Spleen (tissue), 11 donors: Measurements from ENCODE around the gene ONECUT3. TPM values are rescaled to one million over a fixed set of nuclear protein-coding genes. Genes with fewer than 3 reads are reported as not detected.

Source experiments
- DNase-seq: peaks from one replicate; pipeline ENCODE4 v3.0.0-alpha.2; 2020
- H3K27ac ChIP-seq, 8 donors: fragments of 200-600 bp; sonication (generic) in 7 of 8; 1 replicate in 4 of 8; 2 replicates in 4 of 8; pipeline versions ENCODE4 v1.5.0 to v1.8.0; 2016 to 2021; ENCODE audit warnings: inconsistent platforms in 4 of 8, mild to moderate bottlenecking in 4 of 8, moderate library complexity in 1 of 8
- H3K27me3 ChIP-seq, 7 donors: fragments of 200-600 bp; sonication (generic) in 6 of 7; replicated peaks in 1 of 7; 1 replicate in 4 of 7; 2 replicates in 3 of 7; pipeline versions ENCODE4 v1.5.0 to v1.8.0; 2016 to 2021; ENCODE audit warnings: inconsistent platforms in 3 of 7, mild to moderate bottlenecking in 1 of 7
- H3K36me3 ChIP-seq, 6 donors: fragments of 200-600 bp; sonication (generic) in 5 of 6; 1 replicate in 4 of 6; 2 replicates in 2 of 6; pipeline versions ENCODE4 v1.5.0 to v1.8.0; 2016 to 2021; ENCODE audit warnings: inconsistent platforms in 2 of 6
- H3K4me1 ChIP-seq, 6 donors: fragments of 200-600 bp; sonication (generic) in 5 of 6; 1 replicate in 3 of 6; 2 replicates in 3 of 6; pipeline versions ENCODE4 v1.5.0 to v1.8.0; 2016 to 2021; ENCODE audit warnings: inconsistent platforms in 3 of 6
- H3K4me3 ChIP-seq, 8 donors: fragments of 200-600 bp; sonication (generic) in 7 of 8; 1 replicate in 4 of 8; 2 replicates in 4 of 8; pipeline versions ENCODE4 v1.5.0 to v1.8.0; 2016 to 2021; ENCODE audit warnings: inconsistent platforms in 4 of 8, mild to moderate bottlenecking in 4 of 8, moderate library complexity in 2 of 8
- H3K9me3 ChIP-seq, 8 donors: fragments of 200-600 bp; sonication (generic) in 7 of 8; 1 replicate in 4 of 8; 2 replicates in 4 of 8; pipeline versions ENCODE4 v1.5.0 to v1.8.0; 2016 to 2021; ENCODE audit warnings: inconsistent platforms in 4 of 8
- POLR2A ChIP-seq, 3 donors: fragments of 450-650 bp; IDR thresholded peaks; one replicate each; pipeline ENCODE4 v1.5.1; 2017; ENCODE audit warnings: antibody characterized with exemption in 3 of 3, mild to moderate bottlenecking in 1 of 3
- POLR2AphosphoS5 ChIP-seq, 3 donors: sonication (generic); formaldehyde crosslinking; IDR thresholded peaks; one replicate each; pipeline ENCODE4 v1.5.1; 2017; ENCODE audit warnings: antibody characterized with exemption in 3 of 3
- WGBS, 5 donors: extraction: QIAGEN DNeasy Blood & Tissue Kit in 3 of 5; methylation state at CpG; one replicate each; pipeline versions ENCODE4 v1.1.5 to v1.1.7; 2013 to 2018; 5-methylcytosine and 5-hydroxymethylcytosine counted together
- intact Hi-C: fragments of 100-400 bp; cut with DNase I; formaldehyde crosslinking; loops from one replicate; pipeline ENCODE4 v1.15.0; 2023; ENCODE audit warnings: low total_unique reads
- polyA plus RNA-seq, 3 donors: library from polyadenylated mRNA; stranded (reverse); fragments of 200-250 nt; gene quantifications; one replicate each; pipeline ENCODE4 v1.2.1, GENCODE V29; 2013
- total RNA-seq, 7 donors: library from RNA; depleted of rRNA in 3 of 7; stranded (reverse); fragments of >200 nt in 3 of 7; fragmentation: NEBNext Ultra II Directional in 4 of 7; extraction: Animal tissue kit (Norgen Biotek cat#: 25700) in 4 of 7; gene quantifications; one replicate each; pipeline versions ENCODE4 v1.1.0 to v1.2.1, GENCODE V29; 2016 to 2021
- TF ChIP-seq, protein P1 (sequence below), 11 experiments: fragments of 200-600 bp in 7 of 11; fragments of 450-650 bp in 4 of 11; sonication (generic) in 4 of 11; IDR thresholded peaks in 8 of 11; conservative IDR thresholded peaks in 3 of 11; 1 replicate in 7 of 11; 2 replicates in 4 of 11; pipeline versions ENCODE4 v1.4.0 to v1.8.0; 2016 to 2021; ENCODE audit warnings: antibody characterized with exemption in 11 of 11, inconsistent platforms in 4 of 11, mild to moderate bottlenecking in 1 of 11
- donor health status: healthy with polysubstance abuse.
- donor health status: DM: no; HTN: no; CAD: no; lungs with moderate emphysema.
- donor health status: DM: no; HTN: no; CAD: no.
- donor health status: Bipolar disorder and iron deficiency.
- donor health status: healthy.
- donor health status: DM: no; HTN: no; CAD: no.
- donor health status: DM: yes; HTN: yes; CAD: no.

Gene ONECUT3
- total and polyA plus RNA-seq, 10 donors, result not detected

DNA sequence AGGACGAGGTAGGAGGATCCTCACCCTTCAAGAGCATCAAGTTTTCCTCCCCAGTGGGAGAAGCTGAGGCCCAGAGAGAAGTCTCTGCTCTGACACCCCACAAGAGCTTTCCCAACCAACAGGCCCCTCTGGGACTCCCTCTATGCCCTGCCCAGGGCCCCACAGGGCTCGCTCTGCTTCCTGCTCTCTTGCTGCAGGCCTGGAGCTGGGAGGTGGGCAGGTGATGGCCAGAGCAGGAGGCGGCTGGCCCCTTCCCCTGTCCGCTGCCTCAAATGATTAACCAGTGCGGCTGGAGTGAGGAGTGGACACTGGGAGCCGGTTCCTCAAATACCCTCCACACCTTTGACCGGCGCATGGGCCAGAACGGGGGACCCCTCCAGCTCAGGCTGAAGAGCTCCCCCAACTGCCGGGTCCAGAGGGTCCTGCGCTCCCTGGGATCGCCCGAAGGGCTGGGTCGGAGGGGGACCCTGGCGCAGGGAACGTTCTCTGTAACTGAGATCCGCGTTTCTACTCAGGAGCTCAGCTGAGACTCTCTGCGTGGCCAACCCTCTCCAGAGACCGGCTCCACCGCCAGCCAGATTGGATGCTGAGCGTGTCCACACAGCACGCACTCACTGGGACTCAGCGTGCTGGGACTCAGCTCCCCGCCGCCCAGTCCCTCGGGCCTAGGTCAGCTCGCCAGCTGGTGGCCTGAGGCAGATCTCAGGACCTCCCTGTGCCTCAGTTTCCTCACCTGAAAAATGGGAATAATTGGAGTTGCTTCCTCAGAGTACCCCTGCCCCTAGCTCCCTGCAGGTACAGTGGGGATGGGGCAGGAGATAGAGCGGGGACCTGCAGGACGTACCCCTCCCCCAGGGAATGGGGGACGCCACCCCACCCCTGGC lies 6.7 kb upstream of the ONECUT3 start:
- no peaks in the 10 kb centered on the region for H3K36me3 ChIP-seq
- peaks cover 19 to 59% (median 31%) of the 10 kb centered on the region in 6 donors for H3K4me1 ChIP-seq
- WGBS, 5 donors, result 8 to 18% (median 9%) methylated on average over 18 to 31 of the region's 31 CpGs
- intact Hi-C loops, result no loop called here
- H3K27ac ChIP-seq, result no peak overlapping the region
- DNase-seq, result no peak
- H3K27me3 ChIP-seq, result peaks cover 35 to 100% (median 82%) of the 10 kb centered on the region in 7 donors
- no peak overlapping the region for H3K4me3 ChIP-seq
- TF ChIP-seq POLR2AphosphoS5 (IDR thresholded peaks at IDR 0.05), result no peak
- H3K9me3 ChIP-seq, result no peaks in the 10 kb centered on the region

DNA sequence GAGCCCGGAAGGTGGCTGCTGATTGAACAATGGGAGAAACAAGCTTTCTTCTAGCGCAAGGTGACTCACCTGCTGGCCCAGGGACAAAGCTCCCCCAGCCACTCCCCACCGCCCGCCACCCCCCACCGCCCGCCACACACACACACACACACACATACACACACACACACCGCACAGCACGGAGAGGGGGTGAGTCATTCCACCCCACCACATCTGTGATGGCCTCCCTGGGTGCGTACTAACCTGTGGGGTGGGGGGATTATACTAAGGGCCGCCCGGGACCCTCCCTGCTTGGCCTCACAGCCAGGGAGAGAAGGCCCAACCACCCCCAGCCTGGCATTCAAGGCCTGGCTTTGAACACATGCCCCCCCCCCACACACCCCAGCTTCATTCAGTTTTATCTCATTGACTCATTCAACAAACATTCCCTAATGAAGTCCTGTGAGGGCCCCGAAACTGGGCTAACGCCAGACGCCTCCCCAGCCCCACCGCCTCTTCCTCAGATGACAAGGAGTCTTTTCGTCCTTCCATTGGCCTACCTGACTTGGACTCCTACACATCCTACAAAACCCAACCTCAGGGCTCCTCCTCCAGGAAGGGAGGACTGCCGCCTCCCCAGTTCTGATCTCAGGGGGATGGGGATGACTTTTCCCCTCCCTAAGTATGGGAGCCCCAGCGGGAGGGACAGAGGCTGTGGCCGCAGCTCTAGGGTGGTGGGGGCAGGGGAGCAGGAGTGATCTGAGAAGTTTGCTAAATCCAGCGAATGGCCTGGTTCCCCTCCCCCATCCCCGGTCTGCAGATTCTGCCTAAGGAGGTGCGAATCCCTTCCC lies 5.8 kb upstream of the ONECUT3 start:
- DNase-seq, result no peak
- H3K4me1 ChIP-seq, result peaks cover 19 to 68% (median 35%) of the 10 kb centered on the region in 6 donors
- 7 to 14% (median 8%) methylated on average over 14 to 22 of the region's 22 CpGs for WGBS, 5 donors

DNA sequence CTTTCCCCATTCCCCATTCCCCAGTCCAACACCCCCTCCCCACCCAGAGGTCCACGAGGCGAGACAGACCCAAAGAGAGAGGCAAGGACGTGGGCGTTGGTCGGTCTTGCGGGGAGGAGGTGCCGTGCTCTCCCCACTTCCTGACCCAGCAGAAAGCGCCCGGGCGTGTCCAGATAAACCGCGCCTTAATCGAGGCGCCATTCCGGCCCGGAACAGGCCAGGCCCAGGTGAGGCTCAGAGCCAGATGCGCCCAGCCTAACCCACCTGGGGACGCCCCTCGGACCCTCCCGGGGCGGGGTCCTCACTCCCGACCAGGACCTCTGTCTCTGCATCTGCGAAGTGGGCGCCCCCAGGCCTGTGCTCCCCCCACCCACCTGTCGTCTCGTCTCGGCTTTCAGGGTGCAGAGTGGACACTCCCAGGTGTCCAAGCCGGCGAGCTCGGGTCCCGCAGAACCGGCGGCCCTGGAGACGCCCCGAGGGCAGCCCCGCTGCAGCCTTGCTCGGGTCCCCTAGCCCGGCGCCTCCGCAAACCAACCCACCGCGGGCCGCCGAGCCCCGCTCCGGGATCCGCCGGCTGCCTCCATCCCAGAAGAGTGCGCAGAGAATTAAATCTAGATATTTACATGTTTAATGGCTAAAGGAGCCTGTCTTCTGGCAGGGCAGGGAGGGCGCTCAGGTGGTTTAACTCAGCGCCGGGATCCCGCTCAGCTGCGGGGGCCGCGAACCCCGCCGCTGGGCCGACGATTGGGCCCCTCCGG lies 5.0 kb upstream of the ONECUT3 start:
- 1 to 3% (median 2%) methylated on average over 18 to 61 of the region's 61 CpGs for WGBS, 5 donors
- H3K36me3 ChIP-seq, result no peaks in the 10 kb centered on the region
- H3K4me3 ChIP-seq, result peak overlapping the region in 4 of 8 donors; percentile 11 to 59 (median 20)
- H3K4me1 ChIP-seq, result peaks cover 19 to 76% (median 39%) of the 10 kb centered on the region in 6 donors
- TF ChIP-seq POLR2A (IDR thresholded peaks at IDR 0.05) (no peak), POLR2AphosphoS5 (IDR thresholded peaks at IDR 0.05) (no peak)
- TF ChIP-seq, protein P1, sequence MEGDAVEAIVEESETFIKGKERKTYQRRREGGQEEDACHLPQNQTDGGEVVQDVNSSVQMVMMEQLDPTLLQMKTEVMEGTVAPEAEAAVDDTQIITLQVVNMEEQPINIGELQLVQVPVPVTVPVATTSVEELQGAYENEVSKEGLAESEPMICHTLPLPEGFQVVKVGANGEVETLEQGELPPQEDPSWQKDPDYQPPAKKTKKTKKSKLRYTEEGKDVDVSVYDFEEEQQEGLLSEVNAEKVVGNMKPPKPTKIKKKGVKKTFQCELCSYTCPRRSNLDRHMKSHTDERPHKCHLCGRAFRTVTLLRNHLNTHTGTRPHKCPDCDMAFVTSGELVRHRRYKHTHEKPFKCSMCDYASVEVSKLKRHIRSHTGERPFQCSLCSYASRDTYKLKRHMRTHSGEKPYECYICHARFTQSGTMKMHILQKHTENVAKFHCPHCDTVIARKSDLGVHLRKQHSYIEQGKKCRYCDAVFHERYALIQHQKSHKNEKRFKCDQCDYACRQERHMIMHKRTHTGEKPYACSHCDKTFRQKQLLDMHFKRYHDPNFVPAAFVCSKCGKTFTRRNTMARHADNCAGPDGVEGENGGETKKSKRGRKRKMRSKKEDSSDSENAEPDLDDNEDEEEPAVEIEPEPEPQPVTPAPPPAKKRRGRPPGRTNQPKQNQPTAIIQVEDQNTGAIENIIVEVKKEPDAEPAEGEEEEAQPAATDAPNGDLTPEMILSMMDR (IDR thresholded peaks at IDR 0.05 in 8 of 11, conservative IDR thresholded peaks at IDR 0.05 in 3 of 11), result no peak
- intact Hi-C loops, result no loop called here
- no peak overlapping the region for H3K27ac ChIP-seq
- no peaks in the 10 kb centered on the region for H3K9me3 ChIP-seq
- peaks cover 38 to 100% (median 85%) of the 10 kb centered on the region in 7 donors for H3K27me3 ChIP-seq
- peak; percentile 81 for DNase-seq

More for the DNA sequence above, 5.8 kb upstream of the ONECUT3 start:
- TF ChIP-seq, protein P1 (IDR thresholded peaks at IDR 0.05 in 8 of 11, conservative IDR thresholded peaks at IDR 0.05 in 3 of 11), result no peak
- TF ChIP-seq POLR2AphosphoS5 (IDR thresholded peaks at IDR 0.05) (no peak), POLR2A (IDR thresholded peaks at IDR 0.05) (no peak)
- Histone ChIP-seq H3K36me3 (no peaks in the 10 kb centered on the region), H3K4me3 (peak overlapping the region in 1 of 8 donors; percentile 59), H3K27ac (no peak overlapping the region), H3K27me3 (peaks cover 38 to 100% (median 85%) of the 10 kb centered on the region in 7 donors), H3K9me3 (no peaks in the 10 kb centered on the region)
- intact Hi-C loops, result no loop called here

DNA sequence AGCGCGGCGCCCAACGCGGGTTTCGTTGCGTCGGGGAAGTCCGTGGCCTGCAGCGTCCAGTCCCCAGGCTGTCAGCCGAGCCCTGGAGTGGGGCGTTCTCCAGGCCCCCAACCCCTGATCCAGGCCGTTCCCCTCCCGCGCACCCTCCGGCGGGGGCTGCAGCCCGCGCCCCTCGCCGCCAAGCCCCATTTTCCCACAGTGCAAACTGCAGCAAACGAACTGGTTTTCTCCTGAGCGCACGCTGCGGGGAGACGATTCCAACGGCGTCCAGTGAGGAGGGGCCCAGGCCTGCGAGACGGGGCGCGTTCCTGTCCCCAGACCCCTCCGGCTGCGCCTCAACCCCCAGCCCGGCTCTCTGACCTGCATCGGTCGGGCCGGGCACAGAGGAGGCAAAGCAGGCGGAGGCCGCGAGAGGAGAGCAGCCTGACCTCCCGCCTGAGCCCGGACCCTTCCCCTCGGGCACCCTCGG lies 4.4 kb upstream of the ONECUT3 start:
- no peak for DNase-seq
- intact Hi-C loops, result no loop called here
- WGBS, 5 donors, result 4 to 11% (median 5%) methylated on average over 13 to 45 of the region's 45 CpGs

More for the DNA sequence above, 4.4 kb upstream of the ONECUT3 start:
- H3K4me1 ChIP-seq, result peaks cover 19 to 76% (median 39%) of the 10 kb centered on the region in 6 donors
- H3K4me3 ChIP-seq, result peak overlapping the region in 3 of 8 donors; percentile 19 to 59 (median 21)
- H3K27ac ChIP-seq, result no peak overlapping the region
- no peaks in the 10 kb centered on the region for H3K36me3 ChIP-seq
- no peaks in the 10 kb centered on the region for H3K9me3 ChIP-seq
- H3K27me3 ChIP-seq, result peaks cover 38 to 98% (median 86%) of the 10 kb centered on the region in 7 donors
- TF ChIP-seq, protein P1 (IDR thresholded peaks at IDR 0.05 in 8 of 11, conservative IDR thresholded peaks at IDR 0.05 in 3 of 11), result no peak
- TF ChIP-seq POLR2AphosphoS5 (IDR thresholded peaks at IDR 0.05) (no peak), POLR2A (IDR thresholded peaks at IDR 0.05) (no peak)
